ENCODE results near the gene PROC.

GRCh38 chr2:127386764-127387654, 31.2 kb upstream of the PROC start:
- TF ChIP-seq CTCF (IDR thresholded peaks at IDR 0.05; ENCODE audit: insufficient read depth, low read depth, low read length) (no peak), EZH2 (IDR thresholded peaks at IDR 0.05; ENCODE audit: insufficient read depth, low read length) (no peak)

Measured in astrocyte (in vitro differentiated cells and primary cell).